Limb (tissue), 2 donors: Measurements from ENCODE around the gene LRRC15.

ENCODE experiments used
- DNase-seq, 2 donors: peaks; one replicate each; pipeline ENCODE4 v3.0.0-alpha.2; 2016; ENCODE audit errors: extremely low spot score in 2 of 2

Gene LRRC15

DNA sequence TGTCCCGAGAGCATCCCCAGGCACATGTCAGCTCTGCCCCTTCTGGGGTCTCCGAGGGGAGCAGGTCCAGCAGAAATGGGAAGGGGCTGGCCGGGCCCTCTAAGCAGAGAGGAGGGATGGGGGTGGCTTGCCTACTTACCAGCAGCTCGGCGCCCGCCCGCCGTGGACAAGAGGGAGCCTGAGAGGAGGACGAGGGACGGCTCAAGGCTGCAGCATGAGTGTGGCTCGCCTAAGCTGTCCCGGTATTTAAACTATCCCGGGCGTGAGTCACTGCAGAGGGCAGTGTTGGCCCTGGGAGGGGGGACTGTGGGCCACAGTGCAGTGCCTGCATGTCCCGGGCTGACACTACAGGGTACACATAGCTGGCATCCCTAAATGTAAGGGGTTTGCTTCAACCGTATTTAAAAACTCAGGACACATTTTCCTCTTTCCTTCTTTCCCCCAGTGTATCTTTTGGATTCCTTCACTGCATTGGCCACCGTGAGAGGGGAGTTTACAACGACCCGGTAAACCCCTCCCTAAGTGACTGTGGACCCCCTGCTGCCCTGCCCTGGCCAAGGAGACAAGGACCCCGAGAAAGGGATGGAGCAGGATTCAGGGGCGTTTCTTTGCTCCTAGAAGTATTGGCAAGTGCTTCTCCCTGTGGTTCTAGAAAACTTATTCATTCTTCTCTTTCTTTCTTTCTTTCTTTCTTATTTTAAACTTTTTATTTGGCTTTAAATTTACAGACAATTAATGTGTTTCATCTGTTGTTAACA is at the start of gene LRRC15:
Gene LRRC15, minus strand, starts transcription at position 222 of the 758 bp plus-strand sequence. CDS start 8,700 bp downstream, outside the sequence.
- no peak for DNase-seq

DNA sequence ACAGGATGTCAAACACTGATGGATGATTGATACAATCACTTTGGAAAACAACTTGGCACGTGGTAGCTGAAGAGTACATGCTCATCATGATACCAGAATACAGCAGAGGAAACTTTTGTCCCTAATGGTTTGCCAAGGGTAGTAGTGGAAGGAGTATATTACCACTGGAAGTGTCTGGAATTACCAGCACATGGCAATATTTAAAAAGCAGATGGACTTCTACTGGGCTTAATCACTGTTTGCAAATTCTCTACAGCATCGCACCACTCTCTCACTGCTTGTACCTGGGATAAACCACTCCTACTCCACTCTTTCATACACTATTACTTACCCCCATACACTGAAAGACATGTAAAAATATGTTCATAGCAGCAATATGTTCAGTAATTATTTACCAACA is 49.1 kb upstream of the LRRC15 start:
- DNase-seq, result no peak

DNA sequence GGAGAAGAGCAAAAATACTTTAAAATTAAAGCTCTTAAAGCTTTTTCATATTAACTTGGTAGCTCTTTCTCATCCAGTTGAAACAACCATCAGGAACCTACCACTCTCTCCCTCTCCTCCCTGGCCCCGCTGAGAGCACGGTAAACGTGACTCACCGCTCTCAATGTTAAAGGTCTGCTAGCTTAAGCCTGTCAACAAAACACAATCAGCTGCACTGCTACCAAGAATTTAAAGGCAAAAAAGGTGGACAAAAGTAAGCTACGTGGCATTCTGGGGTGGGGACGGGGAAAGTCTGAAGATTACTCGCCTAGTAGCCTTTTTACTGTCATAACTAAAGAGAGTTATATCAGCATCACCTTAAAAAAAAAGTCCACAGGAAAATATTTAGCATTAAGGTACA is 37.9 kb upstream of the LRRC15 start:
- DNase-seq, result no peak

DNA sequence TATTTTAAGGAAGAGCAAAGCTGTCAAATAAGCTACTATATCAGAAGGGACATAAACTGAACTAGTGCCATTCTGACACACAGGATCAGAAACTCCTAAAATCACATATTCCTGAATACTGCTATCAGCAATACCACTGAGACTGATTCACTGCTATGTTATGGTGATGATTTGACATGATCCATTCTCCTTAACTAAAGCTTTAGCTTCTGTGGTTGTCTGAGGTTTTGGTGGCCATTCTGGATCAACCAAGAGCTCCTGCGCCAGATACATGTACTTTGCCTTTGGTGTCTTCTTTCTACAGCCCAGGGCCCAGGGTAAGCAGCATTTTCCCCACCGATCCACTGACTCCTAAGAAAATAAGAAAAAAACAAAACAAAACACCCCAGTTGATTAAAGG is 36.2 kb upstream of the LRRC15 start:
- no peak for DNase-seq

DNA sequence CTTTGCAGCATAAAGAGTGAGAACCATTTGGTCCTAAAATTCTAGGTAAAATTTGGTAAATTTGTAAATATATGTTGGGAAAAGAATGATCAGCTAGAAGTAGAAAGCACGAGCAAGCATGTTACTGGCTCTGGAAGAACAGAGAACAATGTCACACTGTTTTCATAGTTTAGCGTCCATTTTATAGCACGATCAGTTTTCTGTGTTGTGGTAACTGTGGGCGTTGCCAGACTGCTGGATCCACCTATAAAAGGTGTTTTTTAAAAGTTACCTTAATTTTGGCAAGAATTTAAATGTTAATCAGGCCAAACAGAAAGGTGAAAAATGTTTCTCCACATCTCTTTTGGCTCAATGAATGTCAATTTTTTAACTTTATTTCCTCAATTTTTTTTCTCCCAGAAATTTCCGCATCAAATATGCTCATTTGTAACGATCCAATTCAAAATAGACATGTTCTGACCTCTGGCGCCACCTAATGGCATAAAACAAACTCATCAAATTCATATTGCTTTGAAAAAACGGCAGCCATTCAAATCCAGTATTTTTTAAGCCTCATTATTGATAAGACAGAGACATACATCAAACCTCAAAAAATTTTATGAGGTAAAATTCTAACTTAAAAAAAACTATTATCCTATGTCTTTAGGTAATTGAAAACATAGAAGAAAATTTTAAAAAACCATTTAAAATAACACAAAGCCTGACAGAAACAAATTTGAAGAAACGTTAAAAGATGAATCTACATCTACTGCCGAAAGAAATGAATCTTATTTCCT is 35.0 kb upstream of the LRRC15 start:
- peak in 1 of 2 donors; percentile 68 for DNase-seq

DNA sequence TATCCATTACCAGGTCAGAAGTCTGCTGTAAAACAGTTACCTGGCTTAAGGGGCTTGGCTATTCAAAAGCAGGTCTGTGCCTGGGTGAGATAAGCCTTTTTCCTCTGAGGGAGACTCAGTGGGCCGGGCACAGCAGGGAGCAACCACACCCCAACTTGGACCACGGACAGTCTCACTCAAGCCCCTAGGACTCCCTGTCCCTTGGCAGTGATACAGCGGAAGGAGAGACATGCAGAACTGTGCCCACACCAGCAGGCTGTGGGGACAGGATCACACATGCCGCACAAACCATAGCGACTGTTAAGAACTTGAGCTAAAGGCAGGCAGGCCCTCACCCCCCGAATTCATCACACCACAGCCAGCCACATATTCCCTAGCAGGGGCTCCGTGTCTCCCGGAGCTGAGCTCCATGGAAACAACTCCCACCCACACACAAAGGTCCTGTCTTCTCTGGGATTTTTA is 32.4 kb upstream of the LRRC15 start:
- no peak for DNase-seq

DNA sequence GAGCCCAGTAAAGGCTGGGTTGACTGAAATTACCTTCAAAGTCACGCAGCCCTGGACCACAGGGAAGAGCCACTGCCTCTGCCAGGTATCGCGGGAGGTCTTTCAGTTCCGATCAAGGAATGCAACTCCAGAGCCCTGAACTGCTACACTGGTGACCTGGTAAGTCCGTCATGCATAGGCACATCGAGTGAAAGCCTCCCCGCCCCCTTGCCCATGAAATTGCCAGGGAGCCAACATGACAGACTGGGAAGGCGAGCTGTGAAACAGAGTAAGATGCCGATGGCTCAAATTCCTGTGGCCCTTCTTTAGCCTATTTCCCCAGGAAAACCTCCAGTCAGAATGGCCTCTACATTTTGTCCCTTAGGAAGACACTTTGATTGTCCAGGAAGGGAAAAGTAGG is 31.8 kb upstream of the LRRC15 start:
- no peak for DNase-seq

DNA sequence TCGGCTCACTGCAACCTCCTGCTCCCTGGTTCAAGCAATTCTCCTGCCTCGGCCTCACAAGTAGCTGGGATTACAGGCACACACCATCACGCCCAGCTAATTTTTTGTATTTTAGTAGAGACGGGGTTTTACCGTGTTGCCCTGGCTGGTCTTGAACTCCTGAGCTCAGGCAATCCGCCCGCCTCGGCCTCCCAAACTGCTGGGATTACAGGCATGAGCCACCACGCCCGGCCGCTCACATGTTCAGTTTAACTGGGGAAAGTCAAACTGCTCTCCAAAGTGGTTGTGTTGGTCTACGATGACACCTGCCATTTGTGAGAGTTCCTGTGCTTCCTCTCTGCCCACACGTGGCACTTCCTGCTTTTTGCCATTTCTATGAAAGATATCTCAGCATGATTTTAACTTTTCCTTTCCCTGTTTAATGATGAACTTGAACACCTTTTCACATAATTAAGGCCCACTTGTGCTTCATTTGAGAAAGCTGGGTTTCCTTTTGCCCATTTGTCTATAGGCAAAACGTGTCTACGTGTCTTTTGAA is 30.4 kb upstream of the LRRC15 start:
- no peak for DNase-seq

DNA sequence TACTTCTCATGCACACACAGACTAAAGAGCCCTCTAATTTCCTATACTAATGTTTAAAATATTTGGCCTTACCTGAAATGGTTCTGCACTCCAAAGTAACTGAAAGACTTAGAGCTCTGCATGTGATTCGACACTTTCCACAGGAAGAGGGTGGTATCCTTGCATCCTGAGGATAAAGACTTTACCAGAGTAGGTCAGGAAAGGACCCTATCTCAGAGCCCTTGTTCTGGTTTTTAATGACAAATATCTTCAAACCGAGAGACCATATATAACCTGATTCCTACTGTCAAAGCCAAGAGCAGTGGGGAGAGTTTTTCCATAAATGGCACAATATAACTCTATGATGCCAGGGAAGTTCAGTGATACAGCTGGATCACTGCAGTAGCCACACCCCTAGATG is 29.6 kb upstream of the LRRC15 start, which contains the start of gene GP5:
Gene GP5, minus strand, starts transcription at position 101 of the 400 bp plus-strand sequence. CDS start 984 bp downstream, outside the sequence.
- no peak for DNase-seq

DNA sequence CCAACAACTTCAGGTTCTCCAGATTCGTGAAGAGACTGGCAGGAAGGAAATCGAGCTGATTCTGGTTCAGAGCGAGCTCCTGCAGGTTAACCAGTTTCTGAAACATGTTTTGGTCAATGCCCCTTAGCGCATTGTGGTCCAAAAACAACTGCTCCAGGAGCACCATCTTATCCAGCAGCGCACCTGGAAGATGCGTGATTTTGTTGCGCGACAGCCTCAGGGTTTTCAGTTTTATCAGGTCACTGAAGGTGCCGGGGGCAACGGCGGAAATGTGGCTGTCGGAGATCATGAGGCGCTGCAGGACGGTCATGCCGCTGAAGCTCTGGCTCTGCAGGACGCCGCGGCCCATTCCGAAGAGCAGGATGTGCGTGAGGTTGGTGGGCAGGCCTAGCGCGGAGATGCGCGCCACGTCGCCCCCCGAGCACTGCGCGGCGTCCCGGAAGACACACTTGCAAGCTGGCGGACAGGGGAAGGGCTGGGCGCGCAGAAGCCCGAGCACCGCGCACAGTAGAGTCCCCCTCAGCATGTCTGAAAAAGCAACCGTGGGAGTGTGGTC is 28.3 kb upstream of the LRRC15 start:
- DNase-seq, result no peak

DNA sequence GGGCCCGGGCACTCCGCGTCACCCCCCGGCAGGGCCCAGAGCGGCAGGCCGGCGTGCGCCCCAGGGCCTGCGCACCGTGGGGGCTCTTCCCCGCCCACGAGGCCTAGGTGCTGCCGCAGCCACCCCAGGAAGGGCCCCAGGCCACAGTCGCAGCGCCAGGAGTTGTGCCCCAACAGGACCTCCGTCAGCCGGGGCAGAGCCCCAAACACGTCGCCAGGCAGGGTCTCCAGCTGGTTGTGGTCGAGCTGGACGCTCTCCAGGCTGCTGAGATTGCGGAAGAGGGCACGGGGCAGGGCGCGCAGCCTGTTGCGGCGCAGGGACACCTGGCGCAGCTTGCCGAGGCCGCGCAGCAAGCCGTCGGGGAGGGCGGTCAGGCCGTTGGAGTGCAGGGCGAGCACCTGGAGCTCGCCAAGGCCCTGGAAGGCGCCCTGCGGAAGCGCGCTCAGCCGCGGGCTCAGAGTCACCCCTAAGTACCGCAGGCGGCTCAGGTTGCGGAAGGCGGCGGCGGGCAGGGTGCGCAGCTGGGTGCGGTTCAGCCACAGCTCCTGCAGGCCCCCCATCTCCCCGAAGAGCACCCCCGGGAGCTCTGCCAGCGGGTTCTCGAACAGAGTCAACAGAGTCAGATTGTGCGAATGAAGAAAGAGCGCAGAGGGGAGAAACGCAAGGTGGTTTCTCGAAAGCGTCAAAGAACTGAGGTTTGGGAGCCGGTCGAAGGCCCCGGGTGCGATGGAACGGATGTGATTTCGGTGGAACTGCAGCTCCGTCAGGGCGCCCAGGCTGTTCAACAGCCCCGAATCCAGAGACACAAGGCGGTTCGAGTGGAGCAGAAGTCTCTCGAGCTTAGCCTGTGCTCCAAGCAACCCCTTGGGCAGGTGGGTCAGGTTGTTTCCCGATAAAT is 27.6 kb upstream of the LRRC15 start:
- peak in 1 of 2 donors; percentile 52 for DNase-seq

DNA sequence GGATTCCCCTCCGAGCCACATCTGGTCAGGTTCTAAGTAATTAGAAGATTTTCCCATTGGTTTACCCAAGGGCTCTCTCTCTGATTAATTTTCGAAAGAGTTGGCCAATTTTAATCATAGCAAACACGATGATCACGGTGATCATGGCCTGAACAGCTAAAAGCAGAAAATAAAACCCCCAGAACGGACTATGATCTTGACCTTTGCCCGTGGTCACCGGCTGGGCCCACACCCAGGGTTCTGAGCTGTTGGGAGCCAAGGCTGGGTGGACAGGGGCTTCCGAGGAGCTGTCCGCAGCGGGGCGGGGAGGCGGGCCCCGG is 27.0 kb upstream of the LRRC15 start:
- DNase-seq, result no peak

DNA sequence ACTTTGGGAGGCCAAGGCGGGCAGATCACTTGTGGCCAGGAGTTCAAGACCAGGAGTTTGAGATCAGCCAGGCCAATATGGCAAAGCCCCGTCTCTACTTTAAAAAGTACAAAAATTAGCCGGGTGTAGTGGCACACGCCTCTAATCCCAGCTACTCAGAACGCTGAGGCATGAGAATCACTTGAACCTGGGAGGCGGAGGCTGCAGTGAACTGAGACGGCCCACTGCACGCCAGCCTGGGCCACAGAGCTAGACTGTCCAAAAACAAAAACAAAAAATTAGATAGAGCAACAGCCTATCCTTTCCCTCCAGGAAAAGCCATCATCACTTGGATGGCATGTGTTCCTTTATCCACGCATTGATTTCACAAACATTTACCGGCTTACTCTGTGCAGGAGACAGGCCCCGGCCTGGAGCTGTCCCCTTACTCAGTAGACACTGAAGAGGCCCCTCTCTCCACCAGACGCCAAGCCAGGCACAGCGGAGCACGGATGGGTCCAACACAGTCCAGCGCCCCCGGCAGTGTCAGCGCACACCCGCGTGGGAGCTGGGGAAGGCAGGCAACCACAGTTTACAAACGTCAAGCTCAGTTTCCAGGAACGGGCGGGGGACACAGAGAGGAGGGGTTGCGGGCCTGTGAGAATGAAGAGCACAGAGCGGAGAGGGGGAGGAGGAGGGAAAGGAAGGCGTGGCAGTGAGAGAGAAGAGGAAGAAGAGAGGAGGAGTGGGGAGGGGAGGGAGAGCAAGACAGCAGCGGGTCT is 26.4 kb upstream of the LRRC15 start:
- DNase-seq, result peak; percentile 31 to 72

DNA sequence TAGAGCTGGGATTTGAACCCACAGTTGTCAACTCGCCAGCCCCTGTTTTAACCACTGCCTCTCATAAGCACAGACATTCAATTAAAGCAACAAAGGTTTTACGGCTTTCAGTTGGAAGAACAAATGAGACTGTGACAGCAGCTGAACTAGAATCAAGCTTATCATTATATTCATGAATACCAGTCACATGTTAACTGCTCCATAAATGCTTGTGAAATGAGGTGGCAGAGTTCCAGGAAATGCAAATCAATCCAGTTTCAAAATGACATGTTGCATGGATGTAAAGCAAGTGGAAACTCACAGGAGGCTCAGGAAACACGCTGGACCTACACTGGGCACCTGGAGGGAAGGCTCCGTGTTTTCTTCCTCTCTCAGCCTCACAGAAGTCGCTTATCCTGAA is 25.7 kb upstream of the LRRC15 start:
- no peak for DNase-seq

DNA sequence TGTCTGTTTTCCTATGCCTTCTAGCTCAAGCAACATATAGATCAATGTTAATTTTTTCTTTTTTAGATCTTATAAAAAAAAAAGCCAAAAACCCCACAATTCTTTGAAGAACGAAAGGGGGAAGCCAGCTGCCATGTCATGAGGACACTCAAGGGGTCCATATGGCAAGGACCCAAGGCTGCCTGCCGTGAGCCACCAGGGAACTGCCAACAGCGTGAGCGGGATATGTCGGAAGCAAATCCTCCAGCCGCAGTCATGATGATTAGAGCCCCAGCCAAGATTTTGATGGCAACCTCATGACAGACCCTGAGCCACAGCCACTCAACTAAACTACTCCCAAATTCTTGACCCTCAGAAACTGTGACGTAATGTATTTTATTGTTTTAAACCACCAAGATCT is 23.0 kb upstream of the LRRC15 start:
- no peak for DNase-seq

DNA sequence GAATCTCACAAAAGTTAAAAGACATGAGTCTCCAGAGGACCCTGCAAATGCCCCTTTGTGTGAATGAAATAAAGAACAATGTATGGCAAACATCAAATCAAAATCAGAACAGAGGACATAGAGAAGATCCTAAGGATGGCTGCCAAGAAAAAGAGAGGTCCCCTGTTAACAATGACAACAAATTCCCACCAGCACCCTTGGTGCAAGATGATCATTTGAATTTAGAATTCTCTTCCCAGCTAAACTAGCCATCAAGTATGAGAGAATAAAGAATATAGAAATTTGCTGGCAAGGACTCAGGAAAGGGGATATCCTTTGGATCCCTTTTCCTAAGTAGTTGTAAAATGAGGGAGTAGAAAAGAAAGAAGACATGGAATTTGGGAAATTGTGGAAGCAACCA is 21.3 kb upstream of the LRRC15 start:
- DNase-seq, result no peak

DNA sequence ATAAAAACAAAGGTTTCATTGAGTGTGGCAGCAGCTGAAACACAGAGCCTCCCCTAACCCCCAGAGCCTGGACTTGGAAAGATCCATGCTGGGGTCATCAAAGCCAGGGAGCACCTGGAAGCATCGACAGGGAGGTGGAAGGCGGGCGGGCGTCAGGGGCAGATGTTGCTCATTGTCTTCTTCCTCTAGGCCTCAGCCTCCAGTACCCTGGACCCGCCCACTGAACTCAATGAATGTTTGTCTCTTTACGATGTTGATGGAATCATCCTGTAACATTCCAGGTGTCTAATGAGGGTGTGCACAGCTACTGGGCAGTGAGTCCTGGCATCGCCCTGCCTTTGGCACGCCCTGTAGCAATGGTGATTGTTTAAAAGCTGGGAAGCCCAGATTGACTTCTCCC is 19.7 kb upstream of the LRRC15 start:
- no peak for DNase-seq

DNA sequence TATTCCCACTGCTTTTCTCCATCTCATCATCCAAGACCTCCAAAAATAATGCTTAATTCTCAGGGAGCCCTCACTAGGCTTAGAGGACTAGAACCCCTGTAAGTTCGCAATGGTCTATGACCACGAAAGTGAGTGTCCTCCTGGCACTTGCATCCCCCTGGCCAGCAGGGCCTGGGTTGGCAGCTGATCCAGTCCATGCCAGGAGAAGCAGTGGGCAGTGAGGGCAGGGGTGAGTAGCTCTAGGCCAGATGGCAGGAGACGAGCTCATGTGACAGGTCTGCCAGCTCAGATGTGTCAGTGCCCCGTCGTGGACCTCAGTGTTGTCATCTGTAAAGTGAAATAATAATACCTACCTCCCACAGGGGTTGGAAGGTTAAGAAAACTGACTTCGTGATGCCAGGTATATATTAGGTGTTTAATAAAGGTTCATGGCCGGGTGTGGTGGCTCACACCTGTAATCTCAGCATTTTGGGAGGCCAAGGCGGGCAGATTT is 18.4 kb upstream of the LRRC15 start:
- no peak for DNase-seq

DNA sequence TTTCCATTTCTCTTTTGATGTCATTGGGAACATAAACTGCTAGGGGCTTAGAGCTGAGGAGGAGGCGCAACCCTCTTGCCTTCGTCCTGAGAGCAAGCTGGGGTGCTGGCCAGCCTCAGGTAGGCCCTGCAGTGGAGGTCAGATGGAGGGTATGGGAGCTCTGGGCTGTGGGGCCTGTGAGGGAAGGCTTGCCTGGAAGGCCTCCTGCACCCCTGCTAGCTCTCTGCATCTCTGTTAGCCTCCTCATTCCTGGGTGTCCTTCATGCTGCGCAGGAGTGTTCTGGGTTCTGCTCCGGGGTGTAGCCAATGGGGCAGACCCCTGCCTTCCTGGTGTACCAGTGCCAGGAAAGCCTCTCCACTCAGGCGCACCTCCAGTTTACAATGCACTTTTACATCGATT is 17.7 kb upstream of the LRRC15 start:
- no peak for DNase-seq

DNA sequence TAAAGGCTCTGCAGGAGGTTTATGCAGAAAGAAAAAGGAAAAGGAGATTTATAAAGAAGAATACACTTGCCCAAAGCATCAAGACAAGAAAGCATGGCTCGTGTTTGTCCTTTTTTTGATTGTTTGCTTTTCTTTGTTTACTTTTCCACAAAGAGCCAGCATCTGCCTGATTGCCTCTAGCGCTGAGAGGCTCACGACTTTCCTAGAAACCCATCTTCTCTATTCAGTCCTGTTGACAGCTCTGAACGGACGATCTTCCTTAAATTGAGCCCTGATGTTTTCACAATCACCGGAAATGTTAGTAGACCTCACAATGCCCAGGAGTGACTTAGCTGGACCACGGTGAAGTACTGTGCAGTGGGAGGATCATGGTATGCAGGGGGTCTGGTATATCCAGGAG is 17.1 kb upstream of the LRRC15 start:
- DNase-seq, result no peak
